GM13977 (cell line): ENCODE data around the gene PDE2A.

Source experiments
- DNase-seq: peaks from one replicate; pipeline ENCODE4 v3.0.0; 2012; ENCODE audit warnings: low spot score
- CTCF ChIP-seq: IDR thresholded peaks from 2 replicates; pipeline ENCODE4 v1.5.1; 2012; ENCODE audit warnings: mild to moderate bottlenecking, control low read depth; ENCODE audit not compliant: insufficient read depth; ENCODE audit errors: extremely low read depth, missing control alignments
- in situ Hi-C: fragments of 300-500 bp; cut with MboI; formaldehyde crosslinking; loops from one replicate; pipeline ENCODE4 v1.12.0; 2022; ENCODE audit warnings: low sequenced_read_pairs, low pct_unique_long_range_greater_than_20kb, mixed read lengths, inconsistent platforms; ENCODE audit not compliant: unreplicated experiment

The PDE2A gene

DNA sequence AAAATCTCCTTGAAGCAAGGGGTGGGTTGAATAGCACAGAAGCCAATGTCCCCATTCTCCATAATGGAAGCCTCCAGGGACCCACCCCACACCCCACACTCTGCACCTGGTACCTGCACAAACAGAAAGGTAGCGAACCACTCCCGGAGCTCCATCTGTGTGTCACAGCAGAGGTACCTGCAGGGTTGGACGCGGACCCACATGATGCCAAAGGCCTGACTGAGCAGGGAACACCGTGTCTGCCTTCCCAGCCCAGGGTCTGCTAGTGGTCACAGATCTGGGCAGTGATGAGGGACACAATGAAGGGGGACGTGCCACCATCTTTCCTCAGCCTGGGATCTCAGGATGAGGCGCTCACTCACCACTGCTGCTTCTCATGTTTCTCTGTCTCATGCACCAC is 13.1 kb upstream of the PDE2A start:
- no peak for TF ChIP-seq CTCF
- no peak for DNase-seq
- in situ Hi-C loops, result no loop called here

- no peak for DNase-seq
- no peak for TF ChIP-seq CTCF
- in situ Hi-C loops, result no loop called here
Measured at GRCh38 chr11:72686639-72687220, 12.5 kb upstream of the PDE2A start.

GRCh38 chr11:72685560-72686480 is 11.6 kb upstream of the PDE2A start:
- no peak for TF ChIP-seq CTCF
- in situ Hi-C loops, result no loop called here
- no peak for DNase-seq

DNA sequence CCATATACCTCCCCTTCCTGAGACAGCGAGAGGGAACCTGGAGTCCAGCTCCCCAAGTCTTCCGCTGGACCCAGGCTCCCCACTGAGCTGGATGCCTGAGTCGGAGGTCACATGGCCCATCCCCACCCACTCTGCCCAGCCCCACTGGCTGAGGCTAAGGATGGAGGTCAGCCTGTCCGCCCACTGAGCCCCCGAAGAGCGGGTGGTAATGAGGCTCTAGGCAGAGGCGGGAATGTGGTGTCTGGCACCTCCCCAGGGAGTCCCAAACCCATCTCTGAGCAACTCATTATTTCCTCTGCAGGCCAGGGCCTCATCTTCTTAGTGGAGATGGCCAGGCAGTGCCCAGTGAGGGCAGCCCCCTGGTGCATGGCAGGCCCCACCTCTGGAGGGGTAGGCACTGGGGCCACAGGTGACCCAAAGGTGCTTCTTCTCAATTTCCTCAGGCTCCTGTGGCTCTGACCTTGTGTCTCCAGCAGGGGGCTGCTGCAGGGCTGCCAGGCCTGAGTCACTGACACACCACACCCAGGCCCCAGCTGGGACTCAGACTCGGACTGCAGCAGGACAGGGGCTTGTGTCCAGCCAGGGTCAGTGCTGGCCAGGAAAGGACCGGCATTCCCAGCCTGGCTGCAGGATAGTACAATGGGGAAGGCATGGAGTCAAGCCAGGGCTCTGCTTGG is 10.2 kb upstream of the PDE2A start:
- DNase-seq, result peak; percentile 81
- in situ Hi-C loops, result no loop called here
- TF ChIP-seq CTCF, result peak; percentile 73

- peak; percentile 98 for TF ChIP-seq CTCF
- in situ Hi-C loops, result no loop called here
- DNase-seq, result peak; percentile 88
Measured at GRCh38 chr11:72683782-72684200, 9.6 kb upstream of the PDE2A start.

DNA sequence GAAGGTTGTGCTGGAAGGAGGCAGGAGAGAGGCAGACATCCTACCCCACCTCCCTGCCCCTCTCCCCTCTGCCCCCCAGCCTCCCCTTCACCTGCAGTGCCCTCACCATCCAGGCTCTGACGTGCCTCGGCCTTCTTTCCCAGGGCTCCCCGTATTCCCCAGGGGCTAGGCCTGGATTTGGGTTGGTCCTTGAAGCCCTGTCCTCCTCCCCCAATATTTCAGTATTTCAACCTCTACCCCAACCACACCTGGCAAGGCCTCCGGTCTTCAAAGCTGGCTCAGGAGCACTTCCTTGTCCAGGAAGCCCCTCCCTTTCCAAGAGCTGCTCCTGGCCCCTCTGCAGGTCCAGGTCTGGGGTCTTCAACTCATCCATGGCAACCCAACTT is 8.6 kb upstream of the PDE2A start:
- TF ChIP-seq CTCF, result no peak
- in situ Hi-C loops, result no loop called here

More for the DNA sequence above, 8.6 kb upstream of the PDE2A start:
- no peak for DNase-seq
